ENCODE measurements around the gene ARID4B.

GRCh38 chr1:235127203-235127602 is 200.8 kb downstream of the ARID4B start:
- TF ChIP-seq EHMT2 (IDR thresholded peaks at IDR 0.05; ENCODE audit: borderline replicate concordance, low read depth, low read length), result no peak
- no peak for TF ChIP-seq TAF1 (CRISPR knock-in tag; IDR thresholded peaks at IDR 0.05)
- no peak for TF ChIP-seq SMC3 (IDR thresholded peaks at IDR 0.05; ENCODE audit: low read length)
- no peak for TF ChIP-seq ZSCAN31 (CRISPR knock-in tag; IDR thresholded peaks at IDR 0.05; ENCODE audit: low read depth)
- no peak for TF ChIP-seq POLR2A (IDR thresholded peaks at IDR 0.05; ENCODE audit: insufficient read depth in 1 of 2, low read depth in 2 of 2, low read length in 2 of 2)
- no peak for TF ChIP-seq FIP1L1 (IDR thresholded peaks at IDR 0.05; ENCODE audit: borderline replicate concordance, insufficient read depth, low read depth, low read length)

Data from HepG2 (cell line).